ENCODE measurements around the gene CAMTA1.

Gene CAMTA1

GRCh38 chr1:7712731-7713323 is 927.6 kb downstream of the CAMTA1 start:
- no peak for DNase-seq (ENCODE audit: low read depth, low spot score)

GRCh38 chr1:7716506-7716905 is 931.3 kb downstream of the CAMTA1 start:
- no peak for DNase-seq (ENCODE audit: low read depth, low spot score)

GRCh38 chr1:7717748-7718368 is 932.6 kb downstream of the CAMTA1 start:
- no peak for DNase-seq (ENCODE audit: low read depth, low spot score)

GRCh38 chr1:7719468-7720094 is 934.3 kb downstream of the CAMTA1 start:
- DNase-seq (ENCODE audit: low read depth, low spot score) = no peak

- no peak for DNase-seq (ENCODE audit: low read depth, low spot score)
These were observed 936.9 kb downstream of the CAMTA1 start for GRCh38 chr1:7721940-7722669.

- DNase-seq (ENCODE audit: low read depth, low spot score) = no peak
These were observed 937.4 kb downstream of the CAMTA1 start for GRCh38 chr1:7722670-7723012.

- DNase-seq (ENCODE audit: low read depth, low spot score) = no peak
These were observed 941.4 kb downstream of the CAMTA1 start for GRCh38 chr1:7726623-7727022.

GRCh38 chr1:7727809-7728471 is 942.7 kb downstream of the CAMTA1 start:
- DNase-seq (ENCODE audit: low read depth, low spot score) = no peak

- DNase-seq (ENCODE audit: low read depth, low spot score) = no peak
These were observed 944.5 kb downstream of the CAMTA1 start for GRCh38 chr1:7729761-7730160.

- no peak for DNase-seq (ENCODE audit: low read depth, low spot score)
These were observed 947.1 kb downstream of the CAMTA1 start for GRCh38 chr1:7732331-7732730.

GRCh38 chr1:7733276-7733675 is 948.0 kb downstream of the CAMTA1 start:
- no peak for DNase-seq (ENCODE audit: low read depth, low spot score)

GRCh38 chr1:7738044-7738443 is 952.8 kb downstream of the CAMTA1 start:
- no peak for DNase-seq (ENCODE audit: low read depth, low spot score)

GRCh38 chr1:7743346-7743745 is 958.1 kb downstream of the CAMTA1 start:
- no peak for DNase-seq (ENCODE audit: low read depth, low spot score)

GRCh38 chr1:7744882-7745281 is 959.6 kb downstream of the CAMTA1 start:
- no peak for DNase-seq (ENCODE audit: low read depth, low spot score)

GRCh38 chr1:7745783-7746182 is 960.5 kb downstream of the CAMTA1 start:
- no peak for DNase-seq (ENCODE audit: low read depth, low spot score)

- no peak for DNase-seq (ENCODE audit: low read depth, low spot score)
These were observed 962.4 kb downstream of the CAMTA1 start for GRCh38 chr1:7747605-7748004.

GRCh38 chr1:7749126-7749525 is 963.9 kb downstream of the CAMTA1 start:
- no peak for DNase-seq (ENCODE audit: low read depth, low spot score)

- no peak for DNase-seq (ENCODE audit: low read depth, low spot score)
These were observed 965.9 kb downstream of the CAMTA1 start for GRCh38 chr1:7751174-7751573.

GRCh38 chr1:7752512-7753417 is 967.5 kb downstream of the CAMTA1 start:
- peak; percentile 61 for DNase-seq (ENCODE audit: low read depth, low spot score)

GRCh38 chr1:7753641-7754040 is 968.4 kb downstream of the CAMTA1 start:
- no peak for DNase-seq (ENCODE audit: low read depth, low spot score)

GRCh38 chr1:7754234-7754633 is 969.0 kb downstream of the CAMTA1 start:
- no peak for DNase-seq (ENCODE audit: low read depth, low spot score)

Data from iPS DF 19.7 (cell line).